NCI-H1105 treated with DMSO at 0.1 percent for 48 hours (cell line): ENCODE results near the gene HDGFL2.
"Not testable (repeated sequence)": the region's sequence is repeated elsewhere in the genome, so short reads cannot be mapped to it uniquely, and the experiment has no call there.

Experiments used
- DNase-seq: peaks from one replicate; lab custom pipeline; 2025; lab: John Stamatoyannopoulos, UW

The HDGFL2 gene

GRCh38 chr19:4536798-4537197 lies 64.7 kb downstream of the HDGFL2 start:
- DNase-seq = peak; percentile 56

GRCh38 chr19:4537953-4538600 lies 66.0 kb downstream of the HDGFL2 start:
- DNase-seq = peak; percentile 88

- peak; percentile 96 for DNase-seq
Observed at GRCh38 chr19:4538601-4538954, 66.5 kb downstream of the HDGFL2 start.

GRCh38 chr19:4539169-4539692 lies 67.1 kb downstream of the HDGFL2 start:
- DNase-seq = no peak

- no peak for DNase-seq
Observed at GRCh38 chr19:4539693-4540581, 67.8 kb downstream of the HDGFL2 start, which contains the start of gene LRG1. Gene LRG1 (minus strand): TSS chr19:4540036. CDS start chr19:4540013, 23 bp downstream.

GRCh38 chr19:4541114-4541805 lies 69.2 kb downstream of the HDGFL2 start:
- DNase-seq = no peak

GRCh38 chr19:4541806-4542145 lies 69.7 kb downstream of the HDGFL2 start:
- DNase-seq = not testable (repeated sequence)

GRCh38 chr19:4542896-4543841 lies 71.1 kb downstream of the HDGFL2 start:
- no peak for DNase-seq

- DNase-seq = no peak
Observed at GRCh38 chr19:4543842-4544647, 71.9 kb downstream of the HDGFL2 start.

- peak; percentile 11 for DNase-seq
Observed at GRCh38 chr19:4547303-4548237, 75.5 kb downstream of the HDGFL2 start.

- no peak for DNase-seq
Observed at GRCh38 chr19:4548238-4548584, 76.1 kb downstream of the HDGFL2 start.

GRCh38 chr19:4550018-4550417 lies 77.9 kb downstream of the HDGFL2 start:
- DNase-seq = no peak

- DNase-seq = no peak
Observed at GRCh38 chr19:4550479-4551050, 78.5 kb downstream of the HDGFL2 start.
